Caco-2 (cell line): ENCODE measurements around the gene WDFY4. TPM values are rescaled to one million over a fixed set of nuclear protein-coding genes. Genes with fewer than 3 reads are reported as not detected.

Source experiments
- BruUV-seq: library from RNA; stranded (reverse); fragments of 400-500 nt; replicated peaks from 2 replicates; lab custom pipeline; 2021; lab: Mats Ljungman, UMichigan
- CTCF ChIA-PET: fragments of 300-600 bp; sonication (Branson Sonifier 250); formaldehyde crosslinking; loops from one replicate; lab custom pipeline; 2022; ENCODE audit warnings: antibody characterized with exemption; lab: Charles Lee
- POLR2A ChIA-PET: fragments of 300-600 bp; sonication (Branson Sonifier 250); formaldehyde crosslinking; loops from one replicate; lab custom pipeline; 2022; ENCODE audit warnings: antibody characterized with exemption; lab: Charles Lee
- DNase-seq, 2 experiments: peaks; one replicate each; pipeline versions ENCODE4 v3.0.0 to v3.0.0-alpha.2; 2020 to 2022
- H3K27me3 ChIP-seq: replicated peaks from 2 replicates; pipeline ENCODE4 v1.6.0; 2011; ENCODE audit warnings: low read length; ENCODE audit not compliant: control insufficient read depth, insufficient read depth
- H3K36me3 ChIP-seq: 2 replicates; pipeline ENCODE4 v1.5.1; 2011; ENCODE audit warnings: low read length; ENCODE audit not compliant: control insufficient read depth, insufficient read depth
- H3K4me1 ChIP-seq: fragments of 250-450 bp; sonication (Bioruptor Pico); 2 replicates; pipeline ENCODE4 v1.5.1; 2020; ENCODE audit warnings: mild to moderate bottlenecking
- H3K4me3 ChIP-seq: 2 replicates; pipeline ENCODE4 v1.5.1; 2011; ENCODE audit warnings: low read depth, mild to moderate bottlenecking, control low read depth, low read length
- H3K9me3 ChIP-seq: fragments of 250-450 bp; sonication (Bioruptor Pico); 2 replicates; pipeline ENCODE4 v1.5.1; 2020; ENCODE audit warnings: mild to moderate bottlenecking, moderate library complexity
- H3K27ac Mint-ChIP-seq: one replicate; pipeline ENCODE4 v1.8.0; 2022; ENCODE audit warnings: mixed read lengths; ENCODE audit not compliant: unreplicated experiment
- H3K27me3 Mint-ChIP-seq: one replicate; pipeline ENCODE4 v1.8.0; 2022; ENCODE audit warnings: mixed read lengths; ENCODE audit not compliant: insufficient read depth, unreplicated experiment
- H3K36me3 Mint-ChIP-seq: one replicate; pipeline ENCODE4 v1.8.0; 2022; ENCODE audit warnings: mild to moderate bottlenecking, mixed read lengths; ENCODE audit not compliant: insufficient read depth, unreplicated experiment
- H3K4me1 Mint-ChIP-seq: one replicate; pipeline ENCODE4 v1.8.0; 2022; ENCODE audit warnings: low read depth, mixed read lengths; ENCODE audit not compliant: unreplicated experiment
- H3K4me3 Mint-ChIP-seq: one replicate; pipeline ENCODE4 v1.8.0; 2022; ENCODE audit warnings: mild to moderate bottlenecking, moderate library complexity, mixed read lengths; ENCODE audit not compliant: unreplicated experiment
- H3K9me3 Mint-ChIP-seq: one replicate; pipeline ENCODE4 v1.8.0; 2022; ENCODE audit warnings: mixed read lengths; ENCODE audit not compliant: unreplicated experiment
- intact Hi-C: fragments of 100-400 bp; cut with micrococcal nuclease; formaldehyde crosslinking; loops from one replicate; pipeline ENCODE4 v1.10.0; 2022; ENCODE audit not compliant: unreplicated experiment
- total RNA-seq: library from RNA; stranded (reverse); gene quantifications from 2 replicates; pipeline ENCODE4 v1.2.3, GENCODE V29; 2022
- TF ChIP-seq, protein P1 (sequence below), 2 experiments: fragments of 200-600 bp in 1 of 2; IDR thresholded peaks; 1 replicate in 1 of 2; 2 replicates in 1 of 2; pipeline versions ENCODE4 v1.5.1 to v1.8.0; 2011 to 2022; ENCODE audit warnings: antibody characterized with exemption in 1 of 2, control low read depth in 1 of 2, inconsistent platforms in 1 of 2, low read depth in 1 of 2, low read length in 1 of 2, mild to moderate bottlenecking in 1 of 2, moderate library complexity in 1 of 2; ENCODE audit not compliant: insufficient read depth in 1 of 2, severe bottlenecking in 1 of 2, unreplicated experiment in 1 of 2

Gene WDFY4
- total RNA-seq, 1 experiment from 2014 or later: not detected

GRCh38 chr10:48636231-48636630, 48.4 kb upstream of the WDFY4 start:
- CTCF ChIA-PET: interaction anchor here (0.7 kb wide), 1 partner anchor 28 kb away, joined by 3 read pairs; no protein-coding TSS in a partner anchor
- Histone ChIP-seq H3K9me3 (peaks cover 7% of the 10 kb centered on the region), H3K36me3 (no peaks in the 10 kb centered on the region), H3K27me3 (no peaks in the 10 kb centered on the region), H3K4me3 (no peak overlapping the region), H3K4me1 (no peaks in the 10 kb centered on the region)
- Mint-ChIP-seq H3K36me3 (no peaks in the 10 kb centered on the region), H3K27ac (no peak overlapping the region), H3K4me3 (no peak overlapping the region), H3K27me3 (peaks cover 6% of the 10 kb centered on the region), H3K9me3 (peaks cover 9% of the 10 kb centered on the region), H3K4me1 (no peaks in the 10 kb centered on the region)
- DNase-seq: no peak
- intact Hi-C loops: no loop called here
- TF ChIP-seq, protein P1, sequence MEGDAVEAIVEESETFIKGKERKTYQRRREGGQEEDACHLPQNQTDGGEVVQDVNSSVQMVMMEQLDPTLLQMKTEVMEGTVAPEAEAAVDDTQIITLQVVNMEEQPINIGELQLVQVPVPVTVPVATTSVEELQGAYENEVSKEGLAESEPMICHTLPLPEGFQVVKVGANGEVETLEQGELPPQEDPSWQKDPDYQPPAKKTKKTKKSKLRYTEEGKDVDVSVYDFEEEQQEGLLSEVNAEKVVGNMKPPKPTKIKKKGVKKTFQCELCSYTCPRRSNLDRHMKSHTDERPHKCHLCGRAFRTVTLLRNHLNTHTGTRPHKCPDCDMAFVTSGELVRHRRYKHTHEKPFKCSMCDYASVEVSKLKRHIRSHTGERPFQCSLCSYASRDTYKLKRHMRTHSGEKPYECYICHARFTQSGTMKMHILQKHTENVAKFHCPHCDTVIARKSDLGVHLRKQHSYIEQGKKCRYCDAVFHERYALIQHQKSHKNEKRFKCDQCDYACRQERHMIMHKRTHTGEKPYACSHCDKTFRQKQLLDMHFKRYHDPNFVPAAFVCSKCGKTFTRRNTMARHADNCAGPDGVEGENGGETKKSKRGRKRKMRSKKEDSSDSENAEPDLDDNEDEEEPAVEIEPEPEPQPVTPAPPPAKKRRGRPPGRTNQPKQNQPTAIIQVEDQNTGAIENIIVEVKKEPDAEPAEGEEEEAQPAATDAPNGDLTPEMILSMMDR (IDR thresholded peaks at IDR 0.05; ENCODE audit: insufficient read depth in 1 of 2, low read depth in 1 of 2, low read length in 1 of 2, severe bottlenecking in 1 of 2, unreplicated experiment in 1 of 2): no peak
- POLR2A ChIA-PET: no interaction called here
- no TSS peak for BruUV-seq

- no peaks in the 10 kb centered on the region for H3K4me1 Mint-ChIP-seq
- Histone ChIP-seq H3K4me1 (no peaks in the 10 kb centered on the region), H3K9me3 (peaks cover 11% of the 10 kb centered on the region), H3K4me3 (no peak overlapping the region), H3K27me3 (no peaks in the 10 kb centered on the region), H3K36me3 (no peaks in the 10 kb centered on the region)
- H3K4me3 Mint-ChIP-seq: no peak overlapping the region
- H3K36me3 Mint-ChIP-seq: no peaks in the 10 kb centered on the region
- intact Hi-C loops: no loop called here
- CTCF ChIA-PET: interaction anchor here (3.6 kb wide), 1 partner anchor 19 kb away, joined by 13 read pairs; no protein-coding TSS in a partner anchor
- DNase-seq: no peak
- peaks cover 9% of the 10 kb centered on the region for H3K9me3 Mint-ChIP-seq
- POLR2A ChIA-PET: no interaction called here
- TF ChIP-seq, protein P1 (IDR thresholded peaks at IDR 0.05; ENCODE audit: insufficient read depth in 1 of 2, low read depth in 1 of 2, low read length in 1 of 2, severe bottlenecking in 1 of 2, unreplicated experiment in 1 of 2): no peak
- no TSS peak for BruUV-seq
- no peak overlapping the region for H3K27ac Mint-ChIP-seq
- peaks cover 6% of the 10 kb centered on the region for H3K27me3 Mint-ChIP-seq
These were observed 47.8 kb upstream of the WDFY4 start for GRCh38 chr10:48636901-48637300.

GRCh38 chr10:48638158-48638557, 46.5 kb upstream of the WDFY4 start:
- Mint-ChIP-seq H3K27ac (no peak overlapping the region), H3K36me3 (no peaks in the 10 kb centered on the region), H3K4me1 (no peaks in the 10 kb centered on the region), H3K4me3 (no peak overlapping the region), H3K9me3 (peaks cover 9% of the 10 kb centered on the region), H3K27me3 (peaks cover 6% of the 10 kb centered on the region)
- H3K9me3 ChIP-seq: peaks cover 11% of the 10 kb centered on the region
- CTCF ChIA-PET: interaction anchor here (0.6 to 3.6 kb wide), 2 partner anchors 18 to 33 kb away, joined by 3 to 13 read pairs; no protein-coding TSS in a partner anchor
- BruUV-seq: no TSS peak
- no peaks in the 10 kb centered on the region for H3K27me3 ChIP-seq
- no peaks in the 10 kb centered on the region for H3K4me1 ChIP-seq
- TF ChIP-seq, protein P1 (IDR thresholded peaks at IDR 0.05; ENCODE audit: insufficient read depth in 1 of 2, low read depth in 1 of 2, low read length in 1 of 2, severe bottlenecking in 1 of 2, unreplicated experiment in 1 of 2): no peak
- DNase-seq: no peak
- no peaks in the 10 kb centered on the region for H3K36me3 ChIP-seq
- no peak overlapping the region for H3K4me3 ChIP-seq
- intact Hi-C loops: no loop called here
- POLR2A ChIA-PET: no interaction called here
